HEK293T (cell line): ENCODE data around the gene DGLUCY.
A peak's percentile ranks its signal among the peaks of the same experiment; 100 is the strongest.

Experiments
- CTCF ChIA-PET: fragments of 350-600 bp; formaldehyde crosslinking; extraction: SDS; loops from one replicate; lab custom pipeline; 2021; ENCODE audit warnings: antibody characterized with exemption, inconsistent platforms; lab: Yijun Ruan, JAX
- POLR2A ChIA-PET: fragments of 350-600 bp; formaldehyde crosslinking; extraction: SDS; loops from one replicate; lab custom pipeline; 2020; ENCODE audit warnings: antibody characterized with exemption, inconsistent platforms; lab: Yijun Ruan, JAX
- DNase-seq: peaks from one replicate; pipeline ENCODE4 v3.0.0; 2012; ENCODE audit warnings: mixed read lengths; ENCODE audit errors: extremely low spot score
- ARNT ChIP-seq: fragments of 450-650 bp; IDR thresholded peaks from 2 replicates; pipeline ENCODE4 v1.6.1; 2017; ENCODE audit warnings: mild to moderate bottlenecking
- BHLHE40 ChIP-seq: fragments of 450-650 bp; IDR thresholded peaks from 2 replicates; pipeline ENCODE4 v1.6.1; 2016; ENCODE audit warnings: mild to moderate bottlenecking, moderate library complexity, borderline replicate concordance
- CTBP1 ChIP-seq: fragments of 450-650 bp; IDR thresholded peaks from 2 replicates; pipeline ENCODE4 v1.6.1; 2016; ENCODE audit warnings: borderline replicate concordance
- ELF4 ChIP-seq: fragments of 450-650 bp; IDR thresholded peaks from 2 replicates; pipeline ENCODE4 v1.6.1; 2017; ENCODE audit warnings: antibody characterized with exemption
- FOXA1 ChIP-seq: fragments of 450-650 bp; IDR thresholded peaks from 2 replicates; pipeline ENCODE4 v1.6.1; 2016; ENCODE audit warnings: mild to moderate bottlenecking
- FOXK2 ChIP-seq: fragments of 450-650 bp; IDR thresholded peaks from 2 replicates; pipeline ENCODE4 v1.6.1; 2016; ENCODE audit warnings: mild to moderate bottlenecking
- FOXM1 ChIP-seq: fragments of 450-650 bp; IDR thresholded peaks from 2 replicates; pipeline ENCODE4 v1.6.1; 2017; ENCODE audit warnings: mild to moderate bottlenecking, borderline replicate concordance
- HDGF ChIP-seq: fragments of 450-650 bp; IDR thresholded peaks from 2 replicates; pipeline ENCODE4 v1.6.1; 2017; ENCODE audit warnings: antibody characterized with exemption, borderline replicate concordance
- L3MBTL2 ChIP-seq: fragments of 450-650 bp; conservative IDR thresholded peaks from 2 replicates; pipeline ENCODE4 v1.6.1; 2016; ENCODE audit warnings: mild to moderate bottlenecking
- LEF1 ChIP-seq: fragments of 450-650 bp; IDR thresholded peaks from 2 replicates; pipeline ENCODE4 v1.6.1; 2017; ENCODE audit warnings: mild to moderate bottlenecking, borderline replicate concordance
- NFRKB ChIP-seq: fragments of 450-650 bp; IDR thresholded peaks from 2 replicates; pipeline ENCODE4 v1.6.1; 2016; ENCODE audit warnings: mild to moderate bottlenecking, moderate library complexity
- SP1 ChIP-seq: fragments of 450-650 bp; IDR thresholded peaks from 2 replicates; pipeline ENCODE4 v1.6.1; 2017
- SUZ12 ChIP-seq: fragments of 450-650 bp; IDR thresholded peaks from 2 replicates; pipeline ENCODE4 v1.6.1; 2016; ENCODE audit warnings: mild to moderate bottlenecking
- TARDBP ChIP-seq: fragments of 450-650 bp; IDR thresholded peaks from 2 replicates; pipeline ENCODE4 v1.6.1; 2016
- ZNF384 ChIP-seq: fragments of 450-650 bp; IDR thresholded peaks from 2 replicates; pipeline ENCODE4 v1.6.1; 2016
- TF ChIP-seq, protein P1 (sequence below): fragments of 450-650 bp; IDR thresholded peaks from 2 replicates; pipeline ENCODE4 v1.6.1; 2016

The DGLUCY gene, protein sequence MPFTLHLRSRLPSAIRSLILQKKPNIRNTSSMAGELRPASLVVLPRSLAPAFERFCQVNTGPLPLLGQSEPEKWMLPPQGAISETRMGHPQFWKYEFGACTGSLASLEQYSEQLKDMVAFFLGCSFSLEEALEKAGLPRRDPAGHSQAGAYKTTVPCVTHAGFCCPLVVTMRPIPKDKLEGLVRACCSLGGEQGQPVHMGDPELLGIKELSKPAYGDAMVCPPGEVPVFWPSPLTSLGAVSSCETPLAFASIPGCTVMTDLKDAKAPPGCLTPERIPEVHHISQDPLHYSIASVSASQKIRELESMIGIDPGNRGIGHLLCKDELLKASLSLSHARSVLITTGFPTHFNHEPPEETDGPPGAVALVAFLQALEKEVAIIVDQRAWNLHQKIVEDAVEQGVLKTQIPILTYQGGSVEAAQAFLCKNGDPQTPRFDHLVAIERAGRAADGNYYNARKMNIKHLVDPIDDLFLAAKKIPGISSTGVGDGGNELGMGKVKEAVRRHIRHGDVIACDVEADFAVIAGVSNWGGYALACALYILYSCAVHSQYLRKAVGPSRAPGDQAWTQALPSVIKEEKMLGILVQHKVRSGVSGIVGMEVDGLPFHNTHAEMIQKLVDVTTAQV

DNA sequence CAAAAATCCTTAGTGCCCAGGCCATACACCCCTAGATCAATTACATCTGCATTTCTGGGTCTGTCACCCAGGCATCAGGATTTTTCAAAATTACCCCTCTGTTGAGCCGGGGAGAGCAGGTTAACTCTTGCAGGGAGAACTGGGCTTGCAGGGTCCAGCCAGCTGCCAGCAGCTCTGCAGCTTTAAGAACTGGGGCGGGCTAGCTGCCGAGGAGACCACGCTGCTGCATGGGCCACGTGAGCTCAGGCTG is at the start of gene DGLUCY:
Gene DGLUCY, plus strand, starts transcription at position 245 of the 250 bp plus-strand sequence. CDS start 46,222 bp downstream, outside the sequence.
- POLR2A ChIA-PET, result interaction anchor here (1.0 to 3.7 kb wide), 4 partner anchors 9 to 120 kb away, joined by 3 to 30 read pairs (median 8); partner anchors contain the start of gene RPS6KA5
- TF ChIP-seq L3MBTL2, result peak; percentile 80; the same call in 1 of the 2 replicates
- TF ChIP-seq, protein P1, sequence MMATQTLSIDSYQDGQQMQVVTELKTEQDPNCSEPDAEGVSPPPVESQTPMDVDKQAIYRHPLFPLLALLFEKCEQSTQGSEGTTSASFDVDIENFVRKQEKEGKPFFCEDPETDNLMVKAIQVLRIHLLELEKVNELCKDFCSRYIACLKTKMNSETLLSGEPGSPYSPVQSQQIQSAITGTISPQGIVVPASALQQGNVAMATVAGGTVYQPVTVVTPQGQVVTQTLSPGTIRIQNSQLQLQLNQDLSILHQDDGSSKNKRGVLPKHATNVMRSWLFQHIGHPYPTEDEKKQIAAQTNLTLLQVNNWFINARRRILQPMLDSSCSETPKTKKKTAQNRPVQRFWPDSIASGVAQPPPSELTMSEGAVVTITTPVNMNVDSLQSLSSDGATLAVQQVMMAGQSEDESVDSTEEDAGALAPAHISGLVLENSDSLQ, result no peak
- CTCF ChIA-PET, result interaction anchor here (1.4 kb wide), 1 partner anchor 47 kb away, joined by 3 read pairs; no protein-coding TSS in a partner anchor
- DNase-seq, result peak; percentile 82

DNA sequence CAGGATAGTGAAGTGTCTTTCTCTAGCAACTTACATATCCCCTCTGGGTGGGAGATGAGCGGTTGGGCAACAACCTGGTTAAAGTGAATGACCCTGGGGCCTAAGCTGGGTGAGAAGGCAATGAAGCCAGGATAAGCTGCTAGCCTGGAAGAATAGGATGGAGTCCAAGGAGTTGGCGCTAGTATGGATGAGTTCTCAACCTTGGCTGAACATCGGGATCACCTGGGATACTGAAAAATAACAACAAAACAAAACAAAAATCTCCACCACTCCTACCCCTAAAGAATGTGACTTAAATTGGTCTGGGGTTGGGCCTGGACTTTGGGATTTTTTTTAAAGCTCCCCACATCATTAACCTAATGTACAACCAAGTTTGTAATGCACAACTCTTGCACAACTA is 48.6 kb upstream of the DGLUCY start:
- ChIA-PET CTCF (no interaction called here), POLR2A (no interaction called here)
- no peak for TF ChIP-seq FOXA1
- no peak for TF ChIP-seq SUZ12
- TF ChIP-seq ELF4, result no peak
- no peak for TF ChIP-seq FOXM1
- no peak for TF ChIP-seq NFRKB
- TF ChIP-seq ARNT, result no peak
- TF ChIP-seq CTBP1, result no peak
- TF ChIP-seq SP1, result no peak
- TF ChIP-seq LEF1, result no peak
- no peak for TF ChIP-seq ZNF384
- DNase-seq, result no peak

DNA sequence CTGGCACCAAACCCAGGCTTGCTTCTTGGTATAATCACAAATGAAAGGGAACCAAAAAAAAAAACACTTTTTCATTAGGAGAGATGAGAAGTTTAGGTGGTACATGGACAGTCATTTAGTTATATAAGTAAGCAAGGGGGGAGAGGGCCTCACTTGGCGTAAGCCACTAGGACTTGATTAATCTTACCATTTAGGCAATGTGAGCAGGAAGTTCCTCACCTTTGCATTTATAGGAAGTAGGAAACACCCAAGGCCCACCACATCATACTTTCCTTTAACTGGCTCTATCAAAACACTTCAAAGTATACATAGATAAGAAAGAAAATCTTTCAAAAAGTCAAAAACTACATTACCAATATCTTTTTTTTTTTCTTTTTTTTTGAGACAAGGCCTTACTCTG is 46.7 kb upstream of the DGLUCY start:
- POLR2A ChIA-PET, result no interaction called here
- CTCF ChIA-PET, result interaction anchor here (0.6 to 1.2 kb wide), 2 partner anchors 26 to 46 kb away, joined by 3 to 6 read pairs; partner anchors contain the start of gene DGLUCY

DNA sequence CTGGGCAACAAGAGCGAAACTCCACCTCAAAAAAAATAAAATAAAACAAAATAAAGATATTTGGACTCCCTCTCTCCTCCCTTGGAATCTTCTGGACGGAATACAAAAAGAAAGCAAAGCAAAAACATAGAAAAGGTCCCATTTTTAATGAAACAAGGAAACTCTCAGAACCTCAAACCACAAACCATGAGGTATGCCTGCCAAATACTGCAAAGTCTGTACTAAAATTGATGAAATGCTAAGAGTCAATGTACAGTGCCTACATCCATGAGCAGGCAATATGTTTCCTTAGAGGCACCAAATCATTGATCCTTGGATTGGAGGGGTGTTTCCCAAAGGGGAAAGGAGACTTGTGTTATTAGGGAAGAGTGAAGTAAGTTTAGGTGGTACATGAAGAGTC is 45.2 kb upstream of the DGLUCY start:
- CTCF ChIA-PET, result no interaction called here
- DNase-seq, result no peak
- no peak for TF ChIP-seq BHLHE40
- TF ChIP-seq ZNF384, result no peak
- TF ChIP-seq FOXK2, result no peak
- TF ChIP-seq NFRKB, result no peak
- no peak for TF ChIP-seq CTBP1
- TF ChIP-seq ELF4, result no peak
- TF ChIP-seq FOXM1, result no peak
- POLR2A ChIA-PET, result no interaction called here

More for the DNA sequence above, 46.7 kb upstream of the DGLUCY start:
- no peak for DNase-seq
- no peak for TF ChIP-seq CTBP1
- no peak for TF ChIP-seq LEF1
- no peak for TF ChIP-seq L3MBTL2
- no peak for TF ChIP-seq BHLHE40
- TF ChIP-seq SUZ12, result no peak
- no peak for TF ChIP-seq FOXK2
- TF ChIP-seq FOXM1, result no peak
- no peak for TF ChIP-seq FOXA1
- TF ChIP-seq TARDBP, result no peak
- no peak for TF ChIP-seq ZNF384
- no peak for TF ChIP-seq ARNT
- TF ChIP-seq SP1, result no peak
- no peak for TF ChIP-seq ELF4
- TF ChIP-seq HDGF, result no peak
- TF ChIP-seq NFRKB, result no peak
- TF ChIP-seq, protein P1, result no peak

DNA sequence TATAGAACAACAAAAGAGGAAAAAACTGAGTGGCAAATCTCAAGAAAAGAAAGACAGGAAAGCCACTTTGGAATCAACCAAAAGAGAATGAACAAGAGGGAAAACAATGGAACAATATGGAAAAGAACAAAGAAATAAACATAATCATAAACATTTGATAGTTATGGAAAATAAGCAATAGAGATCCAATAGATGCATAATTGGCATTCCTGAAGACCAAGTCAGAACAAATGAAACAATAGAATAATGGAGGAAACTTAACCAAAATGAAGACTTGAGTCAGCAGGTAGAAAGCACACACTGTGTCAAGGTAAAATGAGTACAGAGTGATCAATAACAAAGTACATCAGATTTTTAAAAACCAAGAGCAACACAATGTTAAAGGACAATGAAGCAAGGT is 43.3 kb upstream of the DGLUCY start:
- POLR2A ChIA-PET, result no interaction called here
- TF ChIP-seq CTBP1, result no peak
- no peak for TF ChIP-seq L3MBTL2
- TF ChIP-seq ELF4, result no peak
- no peak for TF ChIP-seq ARNT
- TF ChIP-seq NFRKB, result no peak
- no peak for TF ChIP-seq BHLHE40
- no peak for TF ChIP-seq TARDBP
- no peak for TF ChIP-seq LEF1
- TF ChIP-seq SP1, result no peak
- TF ChIP-seq FOXK2, result no peak
- no peak for TF ChIP-seq FOXA1
- TF ChIP-seq SUZ12, result no peak
- TF ChIP-seq FOXM1, result no peak
- TF ChIP-seq ZNF384, result no peak
- DNase-seq, result no peak
- CTCF ChIA-PET, result no interaction called here

DNA sequence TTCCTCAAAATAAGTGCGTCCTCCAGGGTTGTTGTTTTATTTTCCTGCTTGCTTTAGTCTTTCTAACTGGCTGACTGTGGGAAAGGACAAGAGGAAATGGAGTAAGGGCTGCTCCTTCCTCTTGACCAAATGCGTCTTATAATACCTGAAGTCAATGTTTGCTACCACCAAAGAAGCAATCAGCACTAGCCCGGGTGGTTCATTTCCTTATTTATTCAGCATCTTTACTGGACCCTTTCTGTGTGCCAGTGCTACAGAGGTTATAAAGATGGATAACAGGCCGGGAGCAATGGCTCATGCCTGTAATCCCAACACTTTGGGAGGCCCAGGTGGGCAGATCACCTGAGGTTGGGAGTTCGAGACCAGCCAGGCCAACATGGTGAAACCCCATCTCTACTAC is 38.3 kb upstream of the DGLUCY start:
- POLR2A ChIA-PET, result interaction anchor here (1.6 kb wide), 1 partner anchor 14 kb away, joined by 3 read pairs; the partner anchor contains the start of gene RPS6KA5
- CTCF ChIA-PET, result no interaction called here
- no peak for DNase-seq
- TF ChIP-seq BHLHE40, result no peak
- TF ChIP-seq ARNT, result no peak
- no peak for TF ChIP-seq LEF1
- TF ChIP-seq TARDBP, result no peak
- TF ChIP-seq SUZ12, result no peak
- TF ChIP-seq HDGF, result no peak
- TF ChIP-seq SP1, result no peak
- TF ChIP-seq FOXM1, result no peak
